Rectal smooth muscle tissue (tissue), 1 donor: ENCODE data around the gene PTBP1.
A peak's percentile ranks its signal among the peaks of the same experiment; 100 is the strongest.

Source experiments
- H3K27ac ChIP-seq: one replicate; pipeline ENCODE4 v1.7.0; 2013; ENCODE audit warnings: low read depth, low read length, inconsistent platforms
- H3K27me3 ChIP-seq: one replicate; pipeline ENCODE4 v1.7.0; 2013; ENCODE audit warnings: low read length; ENCODE audit not compliant: control insufficient read depth, insufficient read depth
- H3K36me3 ChIP-seq: one replicate; pipeline ENCODE4 v1.7.0; 2013; ENCODE audit warnings: low read length; ENCODE audit not compliant: control insufficient read depth, insufficient read depth
- H3K4me1 ChIP-seq: one replicate; pipeline ENCODE4 v1.7.0; 2013; ENCODE audit warnings: low read length; ENCODE audit not compliant: control insufficient read depth, insufficient read depth
- H3K4me3 ChIP-seq: one replicate; pipeline ENCODE4 v1.7.0; 2013; ENCODE audit warnings: low read length
- H3K9ac ChIP-seq: one replicate; pipeline ENCODE4 v1.7.0; 2013; ENCODE audit warnings: low read length

The PTBP1 gene

DNA sequence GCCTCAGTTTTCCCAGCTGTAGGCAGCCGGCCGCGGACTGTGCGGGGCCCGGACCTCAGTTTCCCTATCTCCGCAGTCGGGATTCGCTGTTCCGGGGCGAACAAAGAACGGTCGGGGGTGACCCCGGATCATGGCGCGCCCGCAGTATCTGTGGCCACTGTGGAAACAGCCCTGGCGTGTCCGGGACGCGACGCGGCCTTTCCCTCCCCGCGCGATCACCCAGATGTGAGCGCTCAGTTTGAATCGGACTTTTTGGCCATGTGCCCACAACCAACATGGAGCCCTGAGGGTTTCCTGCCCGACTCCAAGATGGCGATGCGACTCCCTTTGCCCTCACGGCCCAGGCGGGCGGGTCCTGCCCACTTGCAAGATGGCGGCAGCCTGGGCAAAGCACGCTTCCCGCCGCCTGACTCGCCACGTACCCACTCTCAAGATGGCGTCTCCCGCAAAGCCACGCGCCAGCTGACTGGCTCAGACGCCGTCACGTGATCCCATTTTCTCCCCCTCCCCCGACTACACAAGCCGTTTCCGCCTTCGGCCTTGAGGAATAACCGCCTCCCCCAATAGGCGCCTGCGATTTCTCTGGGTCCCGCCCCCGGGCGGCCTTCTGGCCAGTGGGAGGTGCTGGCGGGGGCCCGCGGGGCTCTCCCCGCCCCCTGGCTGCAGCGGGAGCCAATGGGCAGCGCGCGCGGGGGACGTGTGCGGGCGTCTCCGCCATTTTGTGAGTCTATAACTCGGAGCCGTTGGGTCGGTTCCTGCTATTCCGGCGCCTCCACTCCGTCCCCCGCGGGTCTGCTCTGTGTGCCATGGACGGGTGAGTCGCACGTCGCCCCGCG is at the start of gene PTBP1:
TSS of gene PTBP1 (plus strand) at position 761 of the 836 bp plus-strand sequence. CDS start at position 807, 46 bp downstream.
- peaks cover 4% of the 10 kb centered on the region for H3K36me3 ChIP-seq
- peak within 1 kb of the TSS; percentile 90 for H3K27ac ChIP-seq
- no peaks in the 10 kb centered on the region for H3K27me3 ChIP-seq
- H3K4me1 ChIP-seq = peaks cover 34% of the 10 kb centered on the region
- peak within 1 kb of the TSS; percentile 87 for H3K4me3 ChIP-seq
- H3K9ac ChIP-seq = peak within 1 kb of the TSS; percentile 49

DNA sequence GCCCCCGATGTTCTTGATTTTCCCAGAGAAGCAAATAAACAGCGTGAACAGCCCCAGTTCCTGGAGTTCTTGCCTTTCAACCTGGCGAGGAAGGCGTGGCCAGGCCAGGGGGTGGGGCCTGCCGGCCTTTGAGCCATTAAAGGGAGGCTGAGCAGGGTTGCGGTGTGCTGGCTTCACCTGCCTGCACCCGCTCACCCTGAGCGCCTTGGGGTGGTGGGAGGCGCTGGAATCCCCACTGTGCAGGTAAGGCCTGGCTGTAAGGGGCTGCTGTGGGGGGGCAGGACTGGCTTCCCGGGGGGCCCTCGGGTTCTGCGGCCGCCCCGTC is 49.0 kb upstream of the PTBP1 start:
- H3K4me3 ChIP-seq = no peak overlapping the region
- H3K9ac ChIP-seq = no peak overlapping the region
- H3K27me3 ChIP-seq = peaks cover 3% of the 10 kb centered on the region
- H3K36me3 ChIP-seq = no peaks in the 10 kb centered on the region
- H3K4me1 ChIP-seq = no peaks in the 10 kb centered on the region
- H3K27ac ChIP-seq = no peak overlapping the region

DNA sequence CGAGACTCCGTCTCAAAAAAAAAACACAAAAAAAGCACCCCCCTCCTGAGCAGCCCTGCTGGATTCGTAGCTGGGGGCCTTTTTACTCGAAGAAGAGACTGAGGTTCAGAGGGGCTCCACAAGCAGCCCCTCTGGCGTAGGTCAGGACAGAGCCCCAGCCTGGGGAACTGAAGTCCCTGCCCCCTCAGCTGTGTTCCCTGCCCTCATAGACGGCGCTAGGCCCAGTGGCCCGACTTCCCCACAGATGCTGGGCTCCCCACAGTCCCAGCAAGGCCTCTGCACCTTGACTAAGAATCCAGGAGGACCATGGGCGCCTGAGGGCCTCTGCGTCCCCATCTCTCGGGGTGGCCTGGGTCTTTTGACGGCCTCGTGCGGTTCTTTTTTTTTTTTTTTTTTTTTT is 47.4 kb upstream of the PTBP1 start:
- Histone ChIP-seq H3K36me3 (no peaks in the 10 kb centered on the region), H3K4me1 (no peaks in the 10 kb centered on the region), H3K9ac (no peak overlapping the region), H3K27ac (no peak overlapping the region), H3K4me3 (no peak overlapping the region), H3K27me3 (peaks cover 3% of the 10 kb centered on the region)

DNA sequence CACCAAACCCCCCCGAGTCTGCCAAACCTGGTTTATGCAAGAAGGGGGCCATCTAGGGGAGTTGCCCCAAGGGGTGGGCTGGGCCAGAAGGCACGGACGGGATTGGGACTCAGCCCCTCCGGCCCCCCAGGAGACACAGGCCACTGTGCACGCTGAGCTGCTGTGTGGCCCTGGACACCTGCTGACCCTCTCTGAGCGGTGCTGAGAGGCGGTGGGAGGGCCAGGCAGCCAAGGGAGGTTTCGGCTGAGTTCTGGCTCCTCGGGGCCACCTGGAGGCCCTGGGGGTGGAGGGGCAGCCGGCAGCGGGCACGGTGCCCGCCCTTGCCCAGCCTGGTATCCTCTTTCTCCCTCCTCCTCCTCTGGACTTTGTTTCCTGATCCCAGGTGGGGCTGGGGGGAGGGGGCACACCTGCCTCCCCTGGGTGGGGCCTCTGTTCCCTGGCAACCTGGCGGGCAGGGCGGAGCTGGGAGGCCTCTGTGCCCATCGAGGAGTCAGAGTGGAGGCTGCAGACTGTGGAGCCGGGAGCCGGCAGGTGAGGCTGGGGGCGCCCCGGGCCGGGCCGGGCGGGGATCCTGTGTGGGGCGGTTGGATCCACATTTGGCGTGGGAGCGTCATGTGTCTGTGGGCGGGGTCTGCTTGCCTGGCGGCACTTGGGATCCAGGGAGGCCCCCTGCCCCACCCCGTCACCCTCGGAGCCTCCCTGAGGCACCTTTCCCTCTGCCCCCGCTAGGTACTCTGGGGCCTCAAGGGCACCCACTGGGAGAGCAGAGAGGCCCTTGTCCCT is 46.4 kb upstream of the PTBP1 start, which contains the start of gene MISP:
TSS of gene MISP (plus strand) at position 473 of the 784 bp plus-strand sequence. CDS start 5,835 bp downstream, outside the sequence.
- Histone ChIP-seq H3K27ac (no peak within 1 kb of the TSS), H3K27me3 (peaks cover 3% of the 10 kb centered on the region), H3K4me1 (no peaks in the 10 kb centered on the region), H3K4me3 (peak within 1 kb of the TSS; percentile 55), H3K36me3 (no peaks in the 10 kb centered on the region), H3K9ac (peak within 1 kb of the TSS; percentile 16)

DNA sequence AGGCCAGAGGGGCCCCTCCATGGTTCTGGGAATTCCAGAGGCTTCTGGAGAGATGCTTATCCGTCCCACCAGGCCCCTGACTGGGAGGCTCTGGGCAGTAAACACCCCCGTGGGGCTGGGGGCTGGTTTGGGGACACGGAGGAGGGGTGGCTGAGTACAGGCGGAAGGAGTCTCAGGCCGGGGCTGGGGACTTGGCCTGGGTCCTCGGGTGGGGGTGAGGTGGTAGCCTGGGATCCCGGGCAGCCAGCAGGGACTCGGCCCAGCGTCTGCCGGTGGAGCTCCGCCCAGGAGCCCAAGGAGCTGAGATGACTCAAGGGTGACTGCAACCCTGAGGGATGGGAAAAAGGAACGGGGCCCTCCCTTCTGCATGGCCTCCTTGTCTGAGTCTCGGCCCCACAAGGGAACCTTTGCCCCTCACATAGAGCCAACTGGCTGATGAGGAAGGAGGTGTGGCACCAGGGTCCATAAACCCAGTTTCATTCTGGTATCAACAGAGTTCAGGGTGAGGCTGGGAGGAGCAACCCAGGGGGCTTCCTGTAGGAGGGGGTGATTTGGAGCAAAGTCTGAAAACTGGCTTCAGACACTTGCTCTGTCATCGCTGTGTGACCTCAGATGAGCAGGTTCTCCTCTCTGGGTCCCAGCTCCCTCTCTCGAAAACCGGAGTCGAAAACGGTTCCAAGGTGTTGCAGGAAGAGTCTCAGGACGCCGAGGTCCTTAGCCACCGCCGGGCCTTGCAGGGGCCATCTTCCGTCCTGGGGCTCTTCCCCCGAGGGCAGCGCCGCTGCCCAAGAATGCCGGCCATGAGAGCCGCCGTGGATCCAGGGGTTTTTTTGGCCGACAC is 45.5 kb upstream of the PTBP1 start:
- peaks cover 2% of the 10 kb centered on the region for H3K36me3 ChIP-seq
- no peaks in the 10 kb centered on the region for H3K4me1 ChIP-seq
- H3K9ac ChIP-seq = peak overlapping the region; percentile 16
- H3K27me3 ChIP-seq = peaks cover 3% of the 10 kb centered on the region
- peak overlapping the region; percentile 55 for H3K4me3 ChIP-seq
- H3K27ac ChIP-seq = no peak overlapping the region

DNA sequence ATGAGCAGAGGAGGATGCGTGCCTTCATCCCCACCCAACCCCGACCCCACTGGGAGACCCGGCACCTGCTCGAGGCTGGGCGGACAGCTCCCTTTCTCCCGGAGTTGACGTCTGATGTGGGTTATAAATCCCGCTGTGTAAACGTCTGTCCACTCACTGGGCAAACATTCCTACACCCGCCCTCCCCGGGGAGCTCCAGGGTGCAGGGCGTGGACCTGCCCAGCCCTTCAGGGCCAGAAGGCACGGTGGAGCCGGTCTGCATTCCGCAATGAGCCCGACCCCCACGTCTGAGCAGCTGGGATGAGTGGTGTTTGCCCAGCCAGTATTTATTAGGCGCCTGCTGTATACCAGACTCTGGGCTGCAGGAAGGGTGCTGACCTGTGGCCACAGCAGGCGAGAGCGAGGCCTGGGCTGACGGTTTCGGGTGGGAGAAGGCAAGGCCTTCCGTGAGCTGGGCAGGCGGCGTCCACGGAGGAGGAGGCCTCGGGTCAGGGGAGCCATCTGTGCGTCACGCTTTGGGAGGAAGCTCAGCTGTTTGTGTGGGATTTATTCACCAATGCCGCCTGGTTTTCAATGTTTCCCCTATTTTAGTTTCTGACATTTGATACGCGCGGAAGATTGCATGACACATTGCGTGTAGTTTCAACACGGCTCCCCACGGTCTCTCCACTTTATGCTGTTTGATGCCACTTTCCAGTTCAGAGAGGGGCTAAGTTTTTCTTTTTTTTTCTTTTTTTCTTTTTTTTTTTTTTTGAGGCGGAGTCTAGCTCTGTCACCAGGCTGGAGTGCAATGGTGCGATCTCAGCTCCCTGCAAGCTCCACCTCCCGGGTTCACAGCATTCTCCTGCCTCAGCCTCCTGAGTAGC is 44.4 kb upstream of the PTBP1 start:
- Histone ChIP-seq H3K27ac (peak overlapping the region; percentile 72), H3K36me3 (peaks cover 2% of the 10 kb centered on the region), H3K9ac (peak overlapping the region; percentile 40), H3K4me3 (peak overlapping the region; percentile 51), H3K27me3 (peaks cover 3% of the 10 kb centered on the region), H3K4me1 (no peaks in the 10 kb centered on the region)

DNA sequence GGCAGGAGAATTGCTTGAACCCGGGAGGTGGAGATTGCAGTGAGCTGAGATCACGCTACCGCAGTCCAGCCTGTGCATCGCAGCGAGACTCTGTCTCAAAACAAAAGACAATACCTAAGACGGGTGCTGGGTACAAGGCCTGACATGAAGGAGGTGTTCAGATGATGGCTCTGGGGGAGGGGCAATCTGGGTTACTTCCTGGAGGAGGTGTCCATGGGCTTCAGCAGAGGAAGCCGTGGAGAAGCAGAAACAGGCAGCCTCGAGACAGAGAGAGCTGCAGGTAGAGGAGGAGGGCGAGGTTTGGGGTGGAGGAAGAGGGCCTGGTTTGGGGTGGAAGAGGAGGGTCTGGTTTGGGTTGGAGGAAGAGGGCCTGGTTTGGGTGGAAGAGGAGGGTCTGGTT is 42.7 kb upstream of the PTBP1 start:
- Histone ChIP-seq H3K4me3 (peak overlapping the region; percentile 9), H3K27ac (no peak overlapping the region), H3K4me1 (no peaks in the 10 kb centered on the region), H3K36me3 (peaks cover 2% of the 10 kb centered on the region), H3K27me3 (peaks cover 3% of the 10 kb centered on the region), H3K9ac (no peak overlapping the region)

DNA sequence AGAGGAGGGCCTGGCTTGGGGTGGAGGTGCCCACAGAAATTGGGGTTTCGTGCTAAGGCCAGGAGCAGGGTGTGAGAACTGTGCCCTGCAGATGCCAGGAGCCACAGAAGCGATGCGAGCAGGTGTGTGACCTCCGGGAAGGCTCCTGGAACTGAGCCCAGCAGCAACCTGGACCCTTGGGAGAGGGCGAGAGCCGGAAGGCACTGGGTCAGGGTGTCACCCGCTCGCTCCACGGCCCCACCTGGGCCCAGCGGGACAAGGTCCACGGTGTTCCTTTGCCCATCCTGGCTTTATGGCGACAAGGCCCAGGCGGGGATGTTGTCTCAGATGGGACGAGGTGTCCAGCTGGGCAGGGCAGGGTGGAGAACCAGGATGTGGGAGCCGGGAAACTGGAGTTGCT is 42.2 kb upstream of the PTBP1 start:
- Histone ChIP-seq H3K9ac (no peak overlapping the region), H3K4me3 (no peak overlapping the region), H3K4me1 (no peaks in the 10 kb centered on the region), H3K27ac (no peak overlapping the region), H3K36me3 (peaks cover 5% of the 10 kb centered on the region), H3K27me3 (peaks cover 3% of the 10 kb centered on the region)

DNA sequence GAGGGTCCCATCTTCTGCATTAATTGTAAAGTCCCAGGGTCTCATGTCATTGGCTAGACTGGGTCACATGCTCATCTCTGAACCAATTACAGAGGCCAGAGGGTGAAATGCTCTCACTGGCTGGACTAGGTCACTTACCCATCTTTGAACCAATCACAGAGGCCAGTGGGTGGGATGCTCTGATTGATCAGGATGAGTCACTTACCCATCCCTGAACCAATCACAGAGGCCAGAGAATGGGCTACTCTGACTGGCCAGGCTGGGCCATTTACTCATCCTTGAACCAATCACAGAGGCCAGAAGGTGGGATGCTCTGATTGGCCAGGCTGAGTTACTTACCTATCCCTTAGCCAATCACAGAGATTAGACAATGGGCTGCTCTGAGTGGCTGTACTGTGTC is 41.0 kb upstream of the PTBP1 start:
- Histone ChIP-seq H3K4me3 (no peak overlapping the region), H3K27ac (no peak overlapping the region), H3K27me3 (peaks cover 3% of the 10 kb centered on the region), H3K9ac (no peak overlapping the region), H3K4me1 (no peaks in the 10 kb centered on the region), H3K36me3 (peaks cover 5% of the 10 kb centered on the region)

DNA sequence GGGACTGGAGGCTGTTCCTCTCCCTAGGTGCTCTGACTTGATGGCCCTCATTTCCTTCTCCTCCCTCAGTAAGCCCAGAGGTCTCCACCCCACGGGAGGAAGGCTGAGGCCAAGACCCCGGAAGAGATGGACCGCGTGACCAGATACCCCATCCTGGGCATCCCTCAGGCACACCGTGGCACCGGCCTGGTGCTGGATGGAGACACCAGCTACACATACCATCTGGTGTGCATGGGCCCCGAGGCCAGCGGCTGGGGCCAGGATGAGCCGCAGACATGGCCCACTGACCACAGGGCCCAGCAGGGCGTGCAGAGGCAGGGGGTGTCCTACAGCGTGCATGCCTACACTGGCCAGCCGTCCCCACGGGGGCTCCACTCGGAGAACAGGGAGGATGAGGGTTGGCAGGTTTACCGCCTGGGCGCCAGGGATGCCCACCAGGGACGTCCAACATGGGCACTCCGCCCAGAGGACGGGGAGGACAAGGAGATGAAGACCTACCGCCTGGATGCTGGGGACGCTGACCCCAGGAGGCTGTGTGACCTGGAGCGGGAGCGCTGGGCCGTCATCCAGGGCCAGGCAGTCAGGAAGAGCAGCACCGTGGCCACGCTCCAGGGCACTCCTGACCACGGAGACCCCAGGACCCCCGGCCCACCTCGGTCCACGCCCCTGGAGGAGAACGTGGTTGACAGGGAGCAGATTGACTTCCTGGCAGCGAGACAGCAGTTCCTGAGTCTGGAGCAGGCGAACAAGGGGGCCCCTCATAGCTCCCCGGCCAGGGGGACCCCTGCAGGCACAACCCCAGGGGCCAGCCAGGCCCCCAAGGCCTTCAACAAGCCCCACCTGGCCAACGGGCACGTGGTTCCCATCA is 40.2 kb upstream of the PTBP1 start:
- Histone ChIP-seq H3K27ac (no peak overlapping the region), H3K4me1 (no peaks in the 10 kb centered on the region), H3K27me3 (peaks cover under 1% of the 10 kb centered on the region), H3K36me3 (peaks cover 5% of the 10 kb centered on the region), H3K9ac (no peak overlapping the region), H3K4me3 (no peak overlapping the region)
